Measurements from ENCODE around the gene CACNA1G. TPM values are rescaled to one million over a fixed set of nuclear protein-coding genes. Genes with fewer than 3 reads are reported as not detected.
A peak's percentile ranks its signal among the peaks of the same experiment; 100 is the strongest.

CACNA1G gene
- total RNA-seq, 1 donor from 2014 or later: 0.07 TPM

DNA sequence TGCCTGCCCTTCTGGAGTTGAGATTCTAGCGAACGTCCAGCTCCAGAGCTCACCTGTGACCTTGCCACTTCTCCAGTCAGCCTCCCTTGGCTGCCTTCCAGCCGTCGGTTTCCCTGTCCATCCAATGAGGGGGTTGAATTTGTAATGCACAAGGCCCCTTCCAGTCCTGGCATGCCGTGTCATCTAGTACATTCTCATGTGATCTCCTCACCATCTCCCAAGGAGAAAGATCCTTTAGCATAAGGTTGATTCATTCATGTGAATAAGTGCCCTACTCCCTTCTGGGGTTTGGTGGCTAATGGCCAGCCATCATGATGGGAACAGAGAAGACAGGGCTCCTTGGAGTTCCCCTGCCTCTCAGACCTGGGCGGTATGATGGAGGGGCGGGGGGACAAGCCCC, 55.3 kb downstream of the CACNA1G start:
- Mint-ChIP-seq H3K9me3 (no peaks in the 10 kb centered on the region), H3K4me3 (no peak overlapping the region), H3K36me3 (ENCODE audit: low read depth) (no peaks in the 10 kb centered on the region), H3K4me1 (peaks cover 5% of the 10 kb centered on the region), H3K27me3 (peaks cover 4% of the 10 kb centered on the region), H3K27ac (no peak overlapping the region)
- intact Hi-C loops (cut with micrococcal nuclease): no loop called here
- DNase-seq: no peak

DNA sequence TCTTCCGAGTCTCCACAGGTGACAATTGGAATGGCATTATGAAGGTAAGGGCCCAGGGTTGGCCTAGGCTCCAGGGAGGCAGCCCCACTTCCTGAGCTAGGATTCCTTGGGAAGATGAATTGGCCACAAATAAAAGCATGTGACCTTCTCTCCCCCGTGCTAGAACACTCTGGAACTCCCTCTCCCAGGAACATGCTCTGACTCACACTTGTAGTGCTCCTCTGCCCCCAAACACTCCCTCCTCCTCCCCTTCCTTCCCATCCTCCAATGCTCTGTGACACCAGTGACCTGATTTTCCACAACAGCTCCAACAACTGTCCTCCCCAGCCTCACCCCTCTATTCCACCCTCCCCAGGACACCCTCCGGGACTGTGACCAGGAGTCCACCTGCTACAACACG, 57.8 kb downstream of the CACNA1G start:
- Mint-ChIP-seq H3K36me3 (ENCODE audit: low read depth) (no peaks in the 10 kb centered on the region), H3K27ac (no peak overlapping the region), H3K4me1 (peaks cover 9% of the 10 kb centered on the region), H3K27me3 (peaks cover 9% of the 10 kb centered on the region), H3K9me3 (no peaks in the 10 kb centered on the region), H3K4me3 (no peak overlapping the region)
- intact Hi-C loops (cut with micrococcal nuclease): no loop called here
- DNase-seq: no peak

DNA sequence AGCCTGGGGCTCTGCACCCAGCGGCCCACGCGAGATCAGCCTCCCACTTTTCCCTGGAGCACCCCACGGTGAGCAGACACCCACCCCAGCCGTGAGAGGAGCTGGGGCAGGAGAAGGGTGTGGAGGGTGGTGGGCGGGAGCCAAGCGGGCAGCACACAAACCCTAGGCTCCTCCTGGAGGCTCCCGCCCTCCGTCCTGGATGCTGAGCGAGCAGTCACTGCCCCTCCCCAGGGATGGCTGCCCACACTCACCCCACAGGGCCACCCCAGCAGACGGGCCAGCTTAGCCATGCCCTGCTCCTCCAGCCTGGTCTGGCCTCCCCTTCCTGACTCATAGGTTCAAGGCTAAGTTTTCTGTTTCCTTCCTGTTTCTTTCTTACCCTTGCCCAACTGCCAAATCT, 58.4 kb downstream of the CACNA1G start:
- Mint-ChIP-seq H3K9me3 (no peaks in the 10 kb centered on the region), H3K27me3 (peaks cover 9% of the 10 kb centered on the region), H3K36me3 (ENCODE audit: low read depth) (no peaks in the 10 kb centered on the region), H3K4me3 (no peak overlapping the region), H3K4me1 (peaks cover 9% of the 10 kb centered on the region), H3K27ac (no peak overlapping the region)
- intact Hi-C loops (cut with micrococcal nuclease): no loop called here
- no peak for DNase-seq

DNA sequence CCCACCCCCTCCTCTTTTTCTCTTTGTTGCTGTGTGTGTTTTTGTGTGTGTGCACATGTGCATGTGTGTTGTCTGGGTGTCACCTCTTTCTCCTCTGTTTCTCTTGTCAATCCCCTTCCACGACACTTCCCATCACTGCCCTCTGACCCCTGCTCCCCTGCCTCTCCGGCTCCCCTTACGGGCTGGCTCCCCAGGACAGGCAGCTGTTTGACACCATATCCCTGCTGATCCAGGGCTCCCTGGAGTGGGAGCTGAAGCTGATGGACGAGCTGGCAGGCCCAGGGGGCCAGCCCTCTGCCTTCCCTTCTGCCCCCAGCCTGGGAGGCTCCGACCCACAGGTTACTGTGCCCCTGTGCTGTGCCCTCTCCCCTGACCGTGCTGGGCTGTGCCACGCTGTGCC, 59.0 kb downstream of the CACNA1G start:
- peaks cover 6% of the 10 kb centered on the region for H3K27me3 Mint-ChIP-seq
- no peaks in the 10 kb centered on the region for H3K9me3 Mint-ChIP-seq
- no peak for DNase-seq
- H3K27ac Mint-ChIP-seq: no peak overlapping the region
- H3K4me1 Mint-ChIP-seq: peaks cover 4% of the 10 kb centered on the region
- intact Hi-C loops (cut with micrococcal nuclease): no loop called here
- H3K4me3 Mint-ChIP-seq: no peak overlapping the region
- no peaks in the 10 kb centered on the region for H3K36me3 Mint-ChIP-seq (ENCODE audit: low read depth)

DNA sequence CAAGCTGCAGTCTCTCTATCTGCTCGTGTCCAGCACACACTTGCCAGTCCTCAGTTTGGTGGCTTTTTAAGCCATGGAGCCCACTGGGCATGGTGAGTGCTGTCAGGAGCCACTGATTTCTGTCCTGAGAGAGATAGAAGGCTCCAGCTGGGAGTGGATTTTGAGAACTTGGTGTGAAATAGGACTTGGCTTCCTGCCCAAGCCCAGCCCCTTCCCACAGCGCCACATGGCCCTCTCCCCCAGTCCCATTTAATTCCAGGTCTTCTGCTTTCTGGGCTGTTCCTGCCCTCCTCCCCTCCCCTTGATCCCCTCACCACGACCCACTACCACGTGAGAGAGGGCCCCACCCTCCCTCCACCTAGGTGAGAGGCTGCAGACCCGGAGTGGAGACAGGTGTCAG, 59.7 kb downstream of the CACNA1G start:
- intact Hi-C loops (cut with micrococcal nuclease): no loop called here
- peaks cover 5% of the 10 kb centered on the region for H3K27me3 Mint-ChIP-seq
- no peaks in the 10 kb centered on the region for H3K9me3 Mint-ChIP-seq
- peaks cover 4% of the 10 kb centered on the region for H3K4me1 Mint-ChIP-seq
- H3K36me3 Mint-ChIP-seq (ENCODE audit: low read depth): no peaks in the 10 kb centered on the region
- no peak overlapping the region for H3K27ac Mint-ChIP-seq
- no peak overlapping the region for H3K4me3 Mint-ChIP-seq
- DNase-seq: no peak

DNA sequence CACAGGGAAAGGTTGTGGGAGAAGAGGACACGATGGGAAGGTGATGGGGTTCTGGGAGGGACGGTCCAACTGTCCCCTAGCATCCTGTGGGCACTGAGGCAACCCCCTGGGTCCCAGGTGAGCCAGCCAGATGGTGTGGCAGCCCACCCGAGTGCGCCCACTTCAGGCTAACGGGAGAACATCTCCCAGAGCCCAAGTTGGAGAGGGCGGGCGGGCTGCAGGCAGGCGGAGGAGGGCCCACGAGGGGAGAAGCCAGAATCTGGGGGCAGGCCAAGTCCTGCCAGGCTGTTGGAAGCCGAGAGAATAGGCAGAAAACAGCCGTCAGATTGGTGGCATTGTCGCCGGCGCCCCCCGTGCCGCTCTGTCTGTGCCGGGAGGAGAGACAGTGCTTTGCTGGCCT, 60.3 kb downstream of the CACNA1G start:
- peaks cover 5% of the 10 kb centered on the region for H3K27me3 Mint-ChIP-seq
- H3K4me3 Mint-ChIP-seq: no peak overlapping the region
- DNase-seq: no peak
- peaks cover 4% of the 10 kb centered on the region for H3K4me1 Mint-ChIP-seq
- no peaks in the 10 kb centered on the region for H3K36me3 Mint-ChIP-seq (ENCODE audit: low read depth)
- no peak overlapping the region for H3K27ac Mint-ChIP-seq
- intact Hi-C loops (cut with micrococcal nuclease): no loop called here
- no peaks in the 10 kb centered on the region for H3K9me3 Mint-ChIP-seq

DNA sequence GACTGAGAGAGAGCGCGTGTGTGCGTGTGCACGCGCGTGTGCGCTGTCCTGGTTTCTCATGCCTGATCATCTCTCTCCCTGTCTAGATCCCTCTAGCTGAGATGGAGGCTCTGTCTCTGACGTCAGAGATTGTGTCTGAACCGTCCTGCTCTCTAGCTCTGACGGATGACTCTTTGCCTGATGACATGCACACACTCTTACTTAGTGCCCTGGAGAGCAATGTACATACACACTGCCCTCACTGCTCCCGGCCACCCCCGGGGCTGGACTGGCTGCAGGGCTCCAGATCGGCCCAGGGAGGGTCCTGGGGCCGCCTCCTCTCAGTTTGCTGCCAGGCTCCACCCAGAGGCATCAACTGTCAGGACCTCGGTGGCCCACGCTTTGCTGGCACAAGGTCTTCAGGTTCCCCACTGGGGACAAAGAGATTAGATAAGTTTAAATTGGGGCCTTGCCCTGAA, 61.1 kb downstream of the CACNA1G start:
- intact Hi-C loops (cut with micrococcal nuclease): no loop called here
- Mint-ChIP-seq H3K27me3 (peaks cover 5% of the 10 kb centered on the region), H3K9me3 (no peaks in the 10 kb centered on the region), H3K4me3 (no peak overlapping the region), H3K36me3 (ENCODE audit: low read depth) (no peaks in the 10 kb centered on the region), H3K4me1 (peaks cover 4% of the 10 kb centered on the region), H3K27ac (no peak overlapping the region)
- no peak for DNase-seq

DNA sequence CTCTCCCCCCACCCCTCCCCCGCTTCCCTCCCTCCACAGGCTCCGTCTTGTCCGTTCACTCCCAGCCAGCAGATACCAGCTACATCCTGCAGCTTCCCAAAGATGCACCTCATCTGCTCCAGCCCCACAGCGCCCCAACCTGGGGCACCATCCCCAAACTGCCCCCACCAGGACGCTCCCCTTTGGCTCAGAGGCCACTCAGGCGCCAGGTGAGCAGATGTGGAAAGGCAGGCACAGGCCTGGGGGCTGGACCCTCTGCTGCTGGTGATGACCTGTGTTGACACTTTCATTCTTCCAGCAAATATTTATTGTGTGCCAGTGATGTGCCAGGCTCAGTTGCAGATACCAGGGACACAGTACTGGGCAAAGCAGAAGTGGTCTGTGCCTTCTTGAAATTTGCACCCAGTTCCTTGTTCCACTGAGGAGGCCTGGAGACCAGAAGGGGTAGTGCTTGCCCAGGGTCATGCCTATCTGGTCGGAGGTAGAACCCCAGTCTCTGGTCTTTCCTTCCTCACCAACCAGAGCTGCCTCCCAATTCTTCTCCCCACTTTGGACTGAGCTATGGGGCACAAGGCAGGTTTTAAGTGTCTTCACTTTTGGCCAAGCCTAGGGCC, 63.9 kb downstream of the CACNA1G start:
- Mint-ChIP-seq H3K27me3 (peaks cover 24% of the 10 kb centered on the region), H3K9me3 (no peaks in the 10 kb centered on the region), H3K36me3 (ENCODE audit: low read depth) (no peaks in the 10 kb centered on the region), H3K27ac (no peak overlapping the region), H3K4me3 (no peak overlapping the region), H3K4me1 (peaks cover 8% of the 10 kb centered on the region)
- intact Hi-C loops (cut with micrococcal nuclease): no loop called here
- DNase-seq: no peak

DNA sequence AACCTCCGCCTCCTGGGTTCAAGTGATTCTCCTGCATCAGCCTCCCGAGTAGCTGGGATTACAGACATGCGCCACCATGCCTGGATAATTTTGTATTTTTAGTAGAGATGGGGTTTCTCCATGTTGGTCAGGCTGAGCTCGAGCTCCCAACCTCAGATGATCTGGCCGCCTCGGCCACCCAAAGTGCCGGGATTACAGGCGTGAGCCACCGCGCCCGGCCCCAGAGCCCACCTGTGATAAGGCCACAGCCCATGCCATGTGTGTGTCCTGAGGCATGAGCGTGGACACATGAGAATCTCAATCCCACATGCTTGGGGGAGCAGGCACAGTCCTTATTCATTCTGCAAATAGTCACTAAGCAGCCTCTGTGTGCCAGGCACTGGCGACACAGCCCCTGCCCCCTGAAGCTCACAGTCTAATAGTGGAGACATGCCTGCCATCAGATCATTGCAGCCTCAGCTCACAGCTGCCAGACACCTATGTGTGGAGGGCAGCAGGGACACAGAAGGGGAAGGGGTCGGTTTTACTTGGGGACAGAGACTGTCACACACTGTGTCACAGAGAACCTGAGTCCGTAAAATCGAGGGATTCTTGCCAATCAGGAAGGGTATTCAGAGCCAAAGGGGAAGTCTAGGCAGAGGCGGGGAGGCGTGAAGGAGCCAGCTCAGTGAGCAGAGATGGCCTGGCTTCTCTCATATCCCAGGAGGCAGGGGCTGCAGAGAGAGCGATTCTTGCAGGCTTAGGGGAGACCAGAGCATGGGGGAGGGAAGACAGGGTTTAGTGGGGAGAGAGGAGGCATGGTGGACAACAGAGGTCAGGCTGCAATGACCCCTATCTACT, 64.7 kb downstream of the CACNA1G start:
- no peaks in the 10 kb centered on the region for H3K9me3 Mint-ChIP-seq
- peaks cover 8% of the 10 kb centered on the region for H3K4me1 Mint-ChIP-seq
- no peaks in the 10 kb centered on the region for H3K36me3 Mint-ChIP-seq (ENCODE audit: low read depth)
- H3K4me3 Mint-ChIP-seq: no peak overlapping the region
- intact Hi-C loops (cut with micrococcal nuclease): no loop called here
- H3K27me3 Mint-ChIP-seq: peaks cover 27% of the 10 kb centered on the region
- H3K27ac Mint-ChIP-seq: no peak overlapping the region
- no peak for DNase-seq

DNA sequence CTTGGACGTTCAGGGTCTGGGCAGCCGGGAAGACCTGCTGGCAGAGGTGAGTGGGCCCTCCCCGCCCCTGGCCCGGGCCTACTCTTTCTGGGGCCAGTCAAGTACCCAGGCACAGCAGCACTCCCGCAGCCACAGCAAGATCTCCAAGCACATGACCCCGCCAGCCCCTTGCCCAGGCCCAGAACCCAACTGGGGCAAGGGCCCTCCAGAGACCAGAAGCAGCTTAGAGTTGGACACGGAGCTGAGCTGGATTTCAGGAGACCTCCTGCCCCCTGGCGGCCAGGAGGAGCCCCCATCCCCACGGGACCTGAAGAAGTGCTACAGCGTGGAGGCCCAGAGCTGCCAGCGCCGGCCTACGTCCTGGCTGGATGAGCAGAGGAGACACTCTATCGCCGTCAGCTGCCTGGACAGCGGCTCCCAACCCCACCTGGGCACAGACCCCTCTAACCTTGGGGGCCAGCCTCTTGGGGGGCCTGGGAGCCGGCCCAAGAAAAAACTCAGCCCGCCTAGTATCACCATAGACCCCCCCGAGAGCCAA, 65.6 kb downstream of the CACNA1G start:
- Mint-ChIP-seq H3K4me1 (peaks cover 10% of the 10 kb centered on the region), H3K4me3 (no peak overlapping the region), H3K36me3 (ENCODE audit: low read depth) (no peaks in the 10 kb centered on the region), H3K9me3 (no peaks in the 10 kb centered on the region), H3K27me3 (peaks cover 31% of the 10 kb centered on the region), H3K27ac (no peak overlapping the region)
- intact Hi-C loops (cut with micrococcal nuclease): loop anchor here (1.0 kb wide), 1 partner anchor 79 kb away; the partner anchor contains the start of gene SPATA20
- peak; percentile 88 for DNase-seq

DNA sequence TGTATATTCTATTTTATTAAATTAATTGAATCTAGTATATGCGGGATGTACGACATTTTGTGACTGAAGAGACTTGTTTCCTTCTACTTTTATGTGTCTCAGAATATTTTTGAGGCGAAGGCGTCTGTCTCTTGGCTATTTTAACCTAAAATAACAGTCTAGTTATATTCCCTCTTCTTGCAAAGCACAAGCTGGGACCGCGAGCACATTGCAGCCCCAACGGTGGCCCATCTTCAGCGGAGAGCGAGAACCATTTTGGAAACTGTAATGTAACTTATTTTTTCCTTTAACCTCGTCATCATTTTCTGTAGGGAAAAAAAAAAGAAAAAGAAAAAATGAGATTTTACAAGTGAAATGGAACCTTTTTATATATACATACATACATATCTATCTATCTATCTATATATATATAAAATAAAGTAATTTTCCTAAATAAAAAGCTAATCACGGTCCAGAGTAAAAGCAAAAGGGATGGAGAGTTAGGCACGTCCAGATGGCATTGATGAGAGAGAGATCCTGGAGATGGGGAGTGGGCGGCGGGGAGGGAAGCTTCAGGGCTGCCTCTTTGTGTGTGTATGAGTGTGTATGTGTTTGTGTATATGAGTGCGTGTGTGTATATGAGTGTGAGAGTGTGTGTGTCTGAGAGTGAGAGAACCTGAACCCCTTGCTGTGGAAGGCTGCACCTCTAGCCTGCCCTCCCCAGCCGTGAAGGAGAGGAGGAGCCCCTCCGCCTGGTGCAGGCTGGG, 66.7 kb downstream of the CACNA1G start:
- no peak overlapping the region for H3K4me3 Mint-ChIP-seq
- intact Hi-C loops (cut with micrococcal nuclease): no loop called here

DNA sequence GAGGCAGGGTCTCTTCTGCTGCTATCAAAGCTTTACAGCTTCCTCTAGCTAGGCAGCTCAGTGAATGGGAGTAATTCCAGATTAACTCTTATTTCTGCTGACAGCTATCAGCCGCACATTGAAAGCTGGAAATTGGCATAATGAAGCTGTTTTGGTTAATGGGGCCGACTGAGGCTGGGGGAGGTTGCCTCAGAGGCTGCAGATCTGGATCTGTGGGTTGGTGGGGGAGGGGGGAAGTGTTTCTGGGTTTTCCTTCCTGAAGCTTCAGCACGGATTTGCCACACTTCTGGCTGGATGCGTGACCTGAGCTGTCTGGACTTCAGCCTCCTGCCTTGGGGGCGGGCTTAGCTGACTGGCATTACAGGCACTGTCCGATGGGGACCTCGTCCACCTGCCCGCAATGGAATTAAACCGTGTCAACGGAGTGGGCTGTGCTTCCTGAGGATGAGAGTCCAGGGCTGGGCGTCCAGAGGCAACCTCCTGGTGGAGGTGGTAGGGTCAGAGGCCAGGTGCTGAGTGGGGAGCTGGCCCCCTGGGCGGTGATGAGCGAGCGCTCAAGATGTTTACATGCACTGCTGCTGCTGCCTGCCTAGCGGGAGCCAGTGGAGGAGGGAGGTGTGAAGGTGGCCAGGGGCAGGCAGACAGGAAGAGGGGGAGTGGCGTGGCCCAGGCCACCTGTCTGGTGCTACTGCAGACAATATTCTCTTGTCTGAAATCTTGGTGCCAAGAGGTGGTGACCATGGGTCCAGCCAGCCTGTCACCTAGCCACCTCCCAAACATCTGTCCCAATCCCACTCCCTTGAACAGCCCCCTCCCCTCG, 67.5 kb downstream of the CACNA1G start:
- no peaks in the 10 kb centered on the region for H3K36me3 Mint-ChIP-seq (ENCODE audit: low read depth)
- H3K27me3 Mint-ChIP-seq: peaks cover 40% of the 10 kb centered on the region
- no peaks in the 10 kb centered on the region for H3K9me3 Mint-ChIP-seq
- H3K4me3 Mint-ChIP-seq: no peak overlapping the region
- intact Hi-C loops (cut with micrococcal nuclease): no loop called here
- DNase-seq: no peak
- peaks cover 6% of the 10 kb centered on the region for H3K4me1 Mint-ChIP-seq
- no peak overlapping the region for H3K27ac Mint-ChIP-seq

More for the DNA sequence above, 66.7 kb downstream of the CACNA1G start:
- peaks cover 6% of the 10 kb centered on the region for H3K4me1 Mint-ChIP-seq
- H3K27me3 Mint-ChIP-seq: peaks cover 34% of the 10 kb centered on the region
- H3K9me3 Mint-ChIP-seq: no peaks in the 10 kb centered on the region
- no peak overlapping the region for H3K27ac Mint-ChIP-seq
- DNase-seq: no peak
- H3K36me3 Mint-ChIP-seq (ENCODE audit: low read depth): no peaks in the 10 kb centered on the region

DNA sequence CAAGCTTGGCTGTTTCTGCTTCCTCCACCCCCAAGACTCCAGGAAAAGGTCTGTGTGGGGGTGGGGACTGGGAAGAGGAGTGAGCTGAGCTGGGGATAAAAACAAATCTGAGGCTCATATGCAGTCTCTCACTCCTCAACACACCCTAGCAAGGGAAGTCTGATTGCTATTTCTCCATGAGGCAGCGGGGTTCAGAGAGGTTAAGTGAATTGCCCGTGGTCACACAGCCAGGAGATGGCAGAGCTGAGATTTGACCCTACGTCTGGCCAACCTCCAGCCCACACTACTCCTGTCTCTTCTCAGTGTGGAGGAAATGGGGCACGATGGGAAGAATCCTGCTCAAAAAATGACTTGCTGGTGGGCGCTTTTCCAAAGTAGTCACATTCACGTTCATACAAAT, 69.4 kb downstream of the CACNA1G start:
- Mint-ChIP-seq H3K4me1 (peaks cover 6% of the 10 kb centered on the region), H3K27ac (no peak overlapping the region), H3K9me3 (no peaks in the 10 kb centered on the region), H3K27me3 (peaks cover 55% of the 10 kb centered on the region), H3K36me3 (ENCODE audit: low read depth) (no peaks in the 10 kb centered on the region), H3K4me3 (no peak overlapping the region)
- intact Hi-C loops (cut with micrococcal nuclease): loop anchor here (2.0 to 5.0 kb wide), 3 partner anchors 37 to 147 kb away; no protein-coding TSS in a partner anchor
- DNase-seq: no peak
